ENCODE measurements around the gene TRPM5. TPM values are rescaled to one million over a fixed set of nuclear protein-coding genes. Genes with fewer than 3 reads are reported as not detected.

Gene TRPM5
- total and polyA plus RNA-seq, 9 of the 15 experiments (the other 6 are each of a cell fraction or from before 2014, with no cell fraction given), result not detected

- H4K20me1 ChIP-seq (replicated peaks; ENCODE audit: control insufficient read depth, insufficient read depth, low read length), result peaks cover 16% of the 10 kb centered on the region; the same call in 1 of the 2 replicates
- ATAC-seq, result peak; percentile 86
- H3K27me3 ChIP-seq (ENCODE audit: control insufficient read depth in 2 of 2, insufficient read depth in 2 of 2, low read length in 2 of 2), result peaks cover 5 to 65% of the 10 kb centered on the region in 2 experiments; a peak in 4 of 5 replicates
- no peaks in the 10 kb centered on the region for H3K36me3 ChIP-seq (ENCODE audit: control insufficient read depth, insufficient read depth, low read length)
- H3K9me1 ChIP-seq (ENCODE audit: control insufficient read depth, insufficient read depth, low read length), result peaks cover 2% of the 10 kb centered on the region
- intact Hi-C loops (cut with micrococcal nuclease), result loop anchor here (1.0 kb wide), 3 partner anchors 20 to 223 kb away; partner anchors contain the start of gene TSSC4
- peak overlapping the region; percentile 75 for H2AFZ ChIP-seq (ENCODE audit: low read depth, low read length)
- no peak overlapping the region for H3K27ac ChIP-seq (ENCODE audit: extremely low read depth, low read depth, low read length)
- BruUV-seq (replicated peaks), result no TSS peak
- H3K79me2 ChIP-seq (ENCODE audit: control insufficient read depth, insufficient read depth, low read length), result no peaks in the 10 kb centered on the region
- POLR2A ChIA-PET, result interaction anchor here (0.6 to 4.3 kb wide), 8 partner anchors 9 to 256 kb away, joined by 3 to 24 read pairs (median 3); partner anchors contain the start of gene CD81
- CTCF ChIA-PET (ENCODE audit: low intra/inter-chr PET ratio), result interaction anchor here (0.6 to 4.3 kb wide), 9 partner anchors 20 to 254 kb away, joined by 3 to 85 read pairs (median 4); no protein-coding TSS in a partner anchor
- H3K4me2 ChIP-seq (ENCODE audit: insufficient read depth, low read length), result 0 out of 2 replicates have a peak overlapping the region, but pooled peaks have one; percentile 46
- H3K9me3 ChIP-seq (replicated peaks; ENCODE audit: control insufficient read depth, insufficient read depth, low read depth, low read length), result no peaks in the 10 kb centered on the region
- H3K4me3 ChIP-seq, result no peak overlapping the region
- peaks cover 0 to 54% of the 10 kb centered on the region in 2 experiments; a peak in 3 of 5 replicates for H3K4me1 ChIP-seq (replicated peaks in 1 of 2; ENCODE audit: control insufficient read depth in 2 of 2, insufficient read depth in 2 of 2, low read length in 2 of 2)
- peak; percentile 85 for FAIRE-seq
- in situ Hi-C loops (cut with MboI), result loop anchor here (5.0 kb wide), 2 partner anchors 108 to 218 kb away; no protein-coding TSS in a partner anchor
- WGBS (ENCODE audit: insufficient coverage, low coverage, missing lambda C conversion rate), result 34% methylated on average over 29 of the region's 36 CpGs
- peak; percentile 76 to 84 (median 81) for DNase-seq (ENCODE audit: extremely low read depth in 1 of 4, low spot score in 3 of 4)
- H3K9ac ChIP-seq (ENCODE audit: insufficient read depth in 1 of 2, low read depth in 2 of 2, low read length in 2 of 2), result peak overlapping the region in 1 of 2 experiments; percentile 79; a peak in 2 of 4 replicates
- TF ChIP-seq TFAM (CRISPR knock-in tag; conservative IDR thresholded peaks at IDR 0.05), result no peak
- peak; percentile 88 for TF ChIP-seq REST (IDR thresholded peaks at IDR 0.05; ENCODE audit: borderline replicate concordance)
- no peak for TF ChIP-seq REST (CRISPR knock-in tag; IDR thresholded peaks at IDR 0.05; ENCODE audit: low read depth)
- TF ChIP-seq RB1 (IDR thresholded peaks at IDR 0.05; ENCODE audit: low read depth), result peak; percentile 74; the same call in 1 of the 2 replicates
- TF ChIP-seq RAD21 (CRISPR knock-in tag; conservative IDR thresholded peaks at IDR 0.05 in 1 of 2, IDR thresholded peaks at IDR 0.05 in 1 of 2), result peak; percentile 81 to 94
- TF ChIP-seq BRD9 (IDR thresholded peaks at IDR 0.05; ENCODE audit: low read depth, partially characterized antibody), result peak; percentile 33
- TF ChIP-seq TFAP4 (CRISPR knock-in tag; IDR thresholded peaks at IDR 0.05; ENCODE audit: borderline replicate concordance), result 0 out of 2 replicates have a peak, but pooled peaks have one; percentile 17
- TF ChIP-seq BHLHE40 (IDR thresholded peaks at IDR 0.05; ENCODE audit: low read length), result peak; percentile 71
- TF ChIP-seq MAZ (CRISPR knock-in tag; conservative IDR thresholded peaks at IDR 0.05 in 1 of 2, IDR thresholded peaks at IDR 0.05 in 1 of 2), result peak in 1 of 2 experiments; percentile 21; a peak in 1 of 4 replicates
- TF ChIP-seq KDM2B (CRISPR knock-in tag; IDR thresholded peaks at IDR 0.05), result 0 out of 2 replicates have a peak, but pooled peaks have one; percentile 18
Measured at GRCh38 chr11:2419638-2420501, 24.4 kb downstream of the TRPM5 start.

All from K562 (cell line).